HCT116 (cell line): Measurements from ENCODE around the gene ERFE. TPM values are rescaled to one million over a fixed set of nuclear protein-coding genes. Genes with fewer than 3 reads are reported as not detected.

ENCODE experiments used
- total RNA-seq: library from RNA; stranded (reverse); gene quantifications from one replicate; pipeline ENCODE4 v1.2.1, GENCODE V29; 2021; ENCODE audit not compliant: unreplicated experiment

ERFE gene
- total RNA-seq, 1 experiment from 2014 or later, result 17.3 TPM

Other genes starting within 250 kb of the ERFE start
- gene UBE2F, start 192.0 kb upstream of the ERFE start, total RNA-seq, result 32.8 TPM
- gene SCLY, start 98.0 kb upstream of the ERFE start, total RNA-seq, result 28.7 TPM
- gene ESPNL, start 58.6 kb upstream of the ERFE start, total RNA-seq, result 0.22 TPM
- 0.61 TPM for gene KLHL30, start 20.3 kb upstream of the ERFE start, total RNA-seq
- gene ILKAP, start 44.7 kb downstream of the ERFE start, total RNA-seq, result 53.4 TPM
- 47.8 TPM for gene HES6, start 81.1 kb downstream of the ERFE start, total RNA-seq
- gene PER2, start 129.6 kb downstream of the ERFE start, total RNA-seq, result 18.7 TPM
- 19.4 TPM for gene TRAF3IP1, start 161.5 kb downstream of the ERFE start, total RNA-seq